ENCODE results near the gene APOBEC3B. TPM values are rescaled to one million over a fixed set of nuclear protein-coding genes. Genes with fewer than 3 reads are reported as not detected.

APOBEC3B gene
- total and polyA plus RNA-seq, 2 donors (not counting 3 experiments of a cell fraction or from before 2014, with no cell fraction given): 10.3 to 19.9 TPM

- FAIRE-seq: no peak
- Histone ChIP-seq H3K4me1 (ENCODE audit: control insufficient read depth, extremely low read depth, insufficient read depth, low read length) (no peaks in the 10 kb centered on the region), H3K4me3 (replicated peaks in 1 of 3; ENCODE audit: insufficient read depth in 1 of 3, low read depth in 1 of 3, low read length in 3 of 3) (no peak overlapping the region), H3K9me1 (replicated peaks; ENCODE audit: control insufficient read depth, extremely low read depth, insufficient read depth, low read length) (no peaks in the 10 kb centered on the region), H3K79me2 (ENCODE audit: control insufficient read depth, insufficient read depth, low read length) (no peaks in the 10 kb centered on the region), H2AFZ (ENCODE audit: low read depth, low read length) (no peak overlapping the region), H3K9me3 (replicated peaks; ENCODE audit: control insufficient read depth, insufficient read depth, low read length) (no peaks in the 10 kb centered on the region), H3K4me2 (ENCODE audit: insufficient read depth, low read length) (no peak overlapping the region), H3K36me3 (ENCODE audit: control insufficient read depth in 2 of 2, extremely low read depth in 1 of 2, insufficient read depth in 2 of 2, low read length in 2 of 2) (no peaks in the 10 kb centered on the region), H3K9ac (replicated peaks; ENCODE audit: extremely low read depth, insufficient read depth, low read length) (no peak overlapping the region), H3K27ac (ENCODE audit: insufficient read depth, low read depth, low read length) (no peak overlapping the region), H4K20me1 (replicated peaks; ENCODE audit: control insufficient read depth, extremely low read depth, insufficient read depth, low read length) (no peaks in the 10 kb centered on the region), H3K27me3 (ENCODE audit: control insufficient read depth in 2 of 2, insufficient read depth in 2 of 2, low read length in 2 of 2) (peaks cover 0 to 6% of the 10 kb centered on the region in 2 experiments)
- intact Hi-C loops (cut with micrococcal nuclease): no loop called here
- TF ChIP-seq FOS (IDR thresholded peaks at IDR 0.05; ENCODE audit: borderline replicate concordance, insufficient read depth, low read length) (no peak), MAX (IDR thresholded peaks at IDR 0.05; ENCODE audit: insufficient read depth, insufficient read length) (no peak), POLR2A (IDR thresholded peaks at IDR 0.05; ENCODE audit: low read depth, low read length) (no peak), CTCF (IDR thresholded peaks at IDR 0.05; ENCODE audit: extremely low read depth in 1 of 2, insufficient read depth in 1 of 2, low read depth in 1 of 2, low read length in 2 of 2) (no peak), GATA2 (IDR thresholded peaks at IDR 0.05; ENCODE audit: insufficient read depth, insufficient read length, low read depth, low read length) (no peak), EZH2 (IDR thresholded peaks at IDR 0.05; ENCODE audit: borderline replicate concordance, low read depth, low read length, severe bottlenecking) (no peak), MYC (IDR thresholded peaks at IDR 0.05; ENCODE audit: low read depth, low read length) (no peak), POLR2AphosphoS5 (IDR thresholded peaks at IDR 0.05; ENCODE audit: insufficient read depth, low read depth, low read length) (no peak), JUN (IDR thresholded peaks at IDR 0.05; ENCODE audit: borderline replicate concordance, insufficient read depth, insufficient read length, low read depth) (no peak)
- ChIA-PET CTCF (interaction anchor here (0.6 kb wide), 1 partner anchor 18 kb away, joined by 3 read pairs; no protein-coding TSS in a partner anchor), POLR2A (no interaction called here)
- dilution Hi-C loops (cut with MboI; ENCODE audit: extremely low pct_ligation_motif_present, low sequenced_read_pairs): no loop called here
- DNase-seq (ENCODE audit: low read depth, low spot score): no peak
- BruUV-seq (replicated peaks): no TSS peak
Measured at GRCh38 chr22:38954414-38955043, 27.6 kb upstream of the APOBEC3B start.
